ENCODE measurements around the gene KCNB1. TPM values are rescaled to one million over a fixed set of nuclear protein-coding genes. Genes with fewer than 3 reads are reported as not detected.

The KCNB1 gene
- total RNA-seq, 1 donor from 2014 or later: not detected

GRCh38 chr20:49391404-49392245 lies 90.8 kb downstream of the KCNB1 start:
- DNase-seq (ENCODE audit: low read depth in 2 of 2): no peak

- no peak for DNase-seq (ENCODE audit: low read depth in 2 of 2)
Observed at GRCh38 chr20:49389854-49390253, 92.6 kb downstream of the KCNB1 start.

GRCh38 chr20:49388744-49389143 lies 93.7 kb downstream of the KCNB1 start:
- DNase-seq (ENCODE audit: low read depth in 2 of 2): no peak

- DNase-seq (ENCODE audit: low read depth in 2 of 2): no peak
Observed at GRCh38 chr20:49387581-49387939, 94.9 kb downstream of the KCNB1 start.

- no peak for DNase-seq (ENCODE audit: low read depth in 2 of 2)
Observed at GRCh38 chr20:49386848-49387580, 95.5 kb downstream of the KCNB1 start.

GRCh38 chr20:49385465-49385864 lies 97.0 kb downstream of the KCNB1 start:
- DNase-seq (ENCODE audit: low read depth in 2 of 2): peak in 1 of 2 donors; percentile 28

- peak; percentile 24 to 69 for DNase-seq (ENCODE audit: low read depth in 2 of 2)
Observed at GRCh38 chr20:49384437-49385434, 97.7 kb downstream of the KCNB1 start.

GRCh38 chr20:49381558-49382493 lies 100.6 kb downstream of the KCNB1 start:
- DNase-seq (ENCODE audit: low read depth in 2 of 2): peak in 1 of 2 donors; percentile 3

- no peak for DNase-seq (ENCODE audit: low read depth in 2 of 2)
Observed at GRCh38 chr20:49380337-49380780, 102.1 kb downstream of the KCNB1 start.

GRCh38 chr20:49379338-49379737 lies 103.1 kb downstream of the KCNB1 start:
- DNase-seq (ENCODE audit: low read depth in 2 of 2): no peak

- no peak for DNase-seq (ENCODE audit: low read depth in 2 of 2)
Observed at GRCh38 chr20:49377326-49377725, 105.1 kb downstream of the KCNB1 start.

GRCh38 chr20:49375170-49375569 lies 107.3 kb downstream of the KCNB1 start:
- DNase-seq (ENCODE audit: low read depth in 2 of 2): no peak

- no peak for DNase-seq (ENCODE audit: low read depth in 2 of 2)
Observed at GRCh38 chr20:49372095-49372734, 110.3 kb downstream of the KCNB1 start.

- DNase-seq (ENCODE audit: low read depth in 2 of 2): no peak
Observed at GRCh38 chr20:49368596-49368995, 113.9 kb downstream of the KCNB1 start.

GRCh38 chr20:49367113-49367512 lies 115.4 kb downstream of the KCNB1 start:
- DNase-seq (ENCODE audit: low read depth in 2 of 2): no peak

- no peak for DNase-seq (ENCODE audit: low read depth in 2 of 2)
Observed at GRCh38 chr20:49366687-49367086, 115.8 kb downstream of the KCNB1 start.

- DNase-seq (ENCODE audit: low read depth in 2 of 2): no peak
Observed at GRCh38 chr20:49361862-49362660, 120.4 kb downstream of the KCNB1 start.

GRCh38 chr20:49360242-49360968 lies 122.1 kb downstream of the KCNB1 start:
- DNase-seq (ENCODE audit: low read depth in 2 of 2): no peak

All from dermis microvascular lymphatic vessel endothelial cell (primary cell).